Stimulated activated CD4-positive, alpha-beta T cell treated with anti-CD3 and anti-CD28 coated beads, Interleukin-15, amount 100 ng/mL, for 1 hour (primary cell): ENCODE measurements around the gene ASB4.
"Not testable (repeated sequence)": the region's sequence is repeated elsewhere in the genome, so short reads cannot be mapped to it uniquely, and the experiment has no call there.

Experiments used
- DNase-seq, 2 donors: peaks; one replicate each; pipeline ENCODE4 v3.0.0-alpha.2; 2020; ENCODE audit warnings: low read depth in 1 of 2, low spot score in 1 of 2

The ASB4 gene

GRCh38 chr7:95485391-95486123 lies at the start of gene ASB4:
TSS of gene ASB4 (plus strand) at chr7:95485943. CDS start at chr7:95485972, 29 bp downstream.
- no peak for DNase-seq

DNA sequence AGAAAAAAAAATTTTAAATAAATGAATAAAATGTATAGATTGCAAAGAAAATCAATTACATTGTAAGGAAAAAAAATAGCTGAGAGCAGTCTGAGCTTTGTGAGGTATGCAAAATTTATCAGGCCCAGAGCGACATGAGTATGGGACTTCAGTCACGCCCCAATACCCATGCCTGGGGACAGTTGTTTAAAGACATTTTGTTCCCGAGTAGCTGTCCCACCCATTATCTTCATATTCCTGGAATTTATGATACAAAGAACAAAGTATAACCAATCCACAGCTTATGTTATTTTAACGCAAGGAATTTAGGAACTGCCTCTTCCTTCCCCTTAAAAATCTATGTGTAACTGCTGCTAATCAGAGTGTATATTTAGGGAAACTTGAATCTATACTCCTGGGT lies 49.3 kb upstream of the ASB4 start:
- no peak for DNase-seq

DNA sequence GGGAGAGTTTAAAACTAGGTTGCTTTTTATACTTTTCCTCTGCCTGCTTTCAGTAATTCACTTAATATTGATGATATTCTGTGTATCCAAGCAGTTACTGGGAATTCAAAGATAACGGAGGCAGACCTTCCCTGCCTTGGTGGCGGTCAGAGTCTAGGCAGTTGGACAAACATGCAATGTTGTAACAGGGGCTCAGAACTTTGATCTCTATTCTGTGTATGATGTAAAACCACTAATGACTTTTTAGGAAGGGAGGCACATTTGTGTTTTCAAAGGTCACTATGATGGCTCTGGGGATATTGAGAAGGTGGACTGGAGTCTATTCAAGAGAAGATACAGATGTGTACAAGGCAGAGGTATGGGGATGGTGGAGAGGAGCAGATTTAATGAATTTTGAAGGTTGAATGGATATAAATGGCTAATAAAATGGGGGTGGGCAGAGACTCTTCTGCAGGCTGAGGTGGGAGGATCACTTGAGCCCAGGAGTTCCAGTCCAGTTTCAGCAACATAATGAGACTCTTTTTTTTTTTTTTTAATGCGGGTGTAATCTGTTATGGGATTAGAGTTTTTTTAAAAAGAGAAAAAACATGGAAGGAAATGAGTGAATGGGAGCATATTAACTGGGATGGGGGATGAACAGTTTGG lies 45.2 kb upstream of the ASB4 start:
- no peak for DNase-seq

- no peak for DNase-seq
These were observed 44.5 kb upstream of the ASB4 start for GRCh38 chr7:95441042-95441823.

DNA sequence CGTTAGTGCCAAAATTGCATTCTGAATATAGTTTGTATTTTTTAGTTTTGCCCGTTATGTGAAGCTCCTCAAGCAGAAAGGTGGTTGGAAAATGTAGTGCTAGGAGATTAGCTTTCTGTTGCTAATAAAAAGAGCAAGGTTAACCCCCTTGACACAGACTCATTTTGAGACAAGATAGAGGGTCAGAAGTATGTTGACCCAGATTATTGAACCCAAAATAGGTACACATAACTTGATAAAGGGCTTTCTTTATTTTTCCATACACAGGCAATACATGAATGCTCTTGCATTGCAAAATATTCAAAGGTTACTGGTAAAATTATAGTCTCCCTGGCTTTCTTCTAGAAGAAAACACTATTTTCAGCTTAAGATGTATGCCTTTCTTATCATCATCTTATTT lies 40.9 kb upstream of the ASB4 start:
- DNase-seq = no peak

DNA sequence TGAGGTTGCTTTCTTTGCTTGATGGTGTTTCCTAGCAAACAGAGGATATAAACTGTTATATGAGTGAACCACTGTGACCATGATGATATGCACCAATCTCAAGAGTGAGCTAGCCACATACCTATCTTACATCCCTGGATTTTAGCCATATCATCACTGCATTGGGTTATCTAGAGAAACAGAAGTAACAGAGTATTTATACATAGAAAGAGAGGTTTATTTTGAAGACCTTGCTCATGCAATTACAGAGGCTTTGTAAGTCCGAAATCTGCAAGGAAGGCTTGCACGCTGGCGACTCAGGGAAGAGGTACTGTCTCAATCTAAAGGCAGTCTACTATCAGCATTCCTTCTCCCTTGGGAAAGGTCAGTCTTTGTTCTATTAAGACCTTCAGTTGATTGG lies 39.1 kb upstream of the ASB4 start:
- DNase-seq = no peak

DNA sequence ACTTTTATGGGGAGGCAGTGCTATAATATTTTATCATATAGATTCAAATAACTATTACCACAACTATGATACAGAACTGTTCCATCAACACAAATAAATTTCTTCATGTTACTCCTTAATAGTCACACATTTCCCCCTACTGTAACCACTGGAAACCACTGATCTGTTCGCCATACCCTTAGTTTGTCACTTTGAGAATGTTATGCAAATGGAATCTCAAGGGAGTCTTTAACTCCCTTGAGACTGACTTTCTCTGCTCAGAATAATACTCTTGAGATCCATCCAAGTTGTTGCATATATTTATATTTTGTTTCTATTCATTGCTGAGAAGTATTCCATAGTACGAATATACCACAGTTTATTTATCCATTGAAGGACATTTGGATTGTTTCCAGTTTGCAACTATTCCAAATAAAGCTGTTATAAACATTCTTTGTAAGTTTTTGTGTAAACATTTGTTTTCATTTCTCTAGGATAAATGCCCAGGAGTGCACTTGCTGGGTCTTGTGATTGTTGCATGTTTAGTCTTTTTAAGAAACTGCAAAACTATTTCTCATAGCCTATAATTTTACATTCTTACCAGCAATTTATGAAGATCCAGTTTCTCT lies 31.2 kb upstream of the ASB4 start:
- DNase-seq = no peak

- no peak for DNase-seq
These were observed 27.8 kb upstream of the ASB4 start for GRCh38 chr7:95457947-95458346.

GRCh38 chr7:95460653-95461052 lies 25.1 kb upstream of the ASB4 start:
- not testable (repeated sequence) for DNase-seq

DNA sequence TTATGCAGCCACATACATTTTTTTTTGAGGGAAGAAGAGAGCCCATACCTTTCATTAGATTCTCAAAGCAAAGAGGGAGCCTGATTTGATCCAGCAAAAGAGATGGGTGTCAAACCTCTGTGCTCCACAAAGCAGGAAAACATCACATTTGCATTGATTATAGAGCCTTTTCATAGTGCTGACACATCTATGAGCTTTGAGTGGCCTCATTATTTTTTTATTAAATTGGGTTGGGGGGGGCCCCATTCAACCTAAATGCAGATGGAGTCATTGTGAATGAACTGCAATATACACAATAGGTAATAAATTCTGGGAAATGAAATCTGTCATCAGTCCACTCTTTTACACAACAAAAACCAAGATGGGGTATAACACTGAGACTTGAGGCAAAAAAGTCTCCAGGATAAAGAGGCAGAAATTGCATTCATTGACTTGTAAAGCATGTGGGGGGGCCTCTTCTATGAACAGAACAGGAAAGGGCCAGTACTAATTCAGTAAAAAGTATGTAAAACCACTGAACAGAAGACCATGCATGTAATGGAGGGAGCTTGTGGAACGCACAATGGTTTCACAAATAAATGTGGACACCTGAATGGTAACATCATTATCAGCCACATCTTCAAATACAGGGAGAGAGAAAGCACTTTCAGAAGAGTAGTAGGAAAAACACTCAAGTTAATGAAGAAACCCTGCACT lies 17.7 kb upstream of the ASB4 start:
- no peak for DNase-seq

DNA sequence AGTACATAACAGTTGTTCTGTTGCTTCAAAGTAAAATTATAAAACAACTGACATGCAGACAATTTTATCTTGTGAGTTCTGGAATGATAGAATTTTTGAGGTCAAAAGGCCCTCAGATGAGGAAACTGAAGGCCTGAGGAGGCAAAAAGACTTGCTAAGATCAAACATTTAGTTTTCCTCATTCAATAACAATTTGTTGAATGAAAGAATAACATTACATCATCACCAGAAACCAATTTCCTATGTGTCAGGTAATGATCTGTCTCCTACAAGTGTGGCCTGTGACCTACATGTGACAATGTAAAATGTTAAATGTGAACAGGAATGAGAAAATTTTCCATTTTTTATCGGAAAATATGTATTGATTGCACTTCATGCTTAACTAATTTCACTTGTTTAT lies 16.6 kb upstream of the ASB4 start:
- no peak for DNase-seq

GRCh38 chr7:95469848-95470247 lies 15.9 kb upstream of the ASB4 start:
- DNase-seq = no peak

DNA sequence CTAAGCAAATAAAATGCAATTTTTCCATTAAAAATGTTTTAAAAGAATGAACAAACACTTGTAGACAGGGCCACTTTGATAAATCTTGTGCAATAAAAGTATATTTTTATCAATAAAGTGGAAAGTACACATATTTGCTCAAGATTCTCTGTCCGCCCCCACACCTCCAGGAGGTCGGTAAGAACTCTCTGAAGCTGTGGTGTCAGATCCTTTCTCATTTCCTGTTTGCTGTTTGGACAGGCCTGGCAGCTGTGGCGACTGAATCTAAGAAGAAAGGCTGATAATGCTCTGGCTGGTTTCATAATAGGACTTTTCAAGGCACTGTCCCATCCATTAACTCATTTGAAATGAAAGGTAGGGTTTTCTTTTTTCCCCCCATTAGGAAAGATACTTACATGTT lies 15.3 kb upstream of the ASB4 start:
- no peak for DNase-seq

DNA sequence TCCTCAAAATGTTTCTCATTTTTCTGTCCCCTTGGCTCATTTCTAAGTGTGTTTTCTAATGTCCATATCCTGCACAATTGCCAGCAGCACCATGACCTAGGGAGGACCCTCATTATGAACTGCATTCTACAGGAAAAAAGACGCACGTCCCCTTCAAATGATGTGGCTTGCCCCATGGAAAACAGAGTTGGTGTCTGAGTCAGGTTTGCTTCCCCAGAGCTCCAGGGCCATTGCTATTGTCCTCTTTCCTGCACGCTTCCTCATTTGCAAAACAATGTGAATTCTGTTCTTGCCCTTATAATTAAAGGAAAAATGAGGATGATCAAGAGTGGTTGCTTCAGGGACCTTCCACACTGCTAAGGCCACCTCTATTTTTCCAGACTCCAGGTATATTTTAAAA lies 14.7 kb upstream of the ASB4 start:
- no peak for DNase-seq

DNA sequence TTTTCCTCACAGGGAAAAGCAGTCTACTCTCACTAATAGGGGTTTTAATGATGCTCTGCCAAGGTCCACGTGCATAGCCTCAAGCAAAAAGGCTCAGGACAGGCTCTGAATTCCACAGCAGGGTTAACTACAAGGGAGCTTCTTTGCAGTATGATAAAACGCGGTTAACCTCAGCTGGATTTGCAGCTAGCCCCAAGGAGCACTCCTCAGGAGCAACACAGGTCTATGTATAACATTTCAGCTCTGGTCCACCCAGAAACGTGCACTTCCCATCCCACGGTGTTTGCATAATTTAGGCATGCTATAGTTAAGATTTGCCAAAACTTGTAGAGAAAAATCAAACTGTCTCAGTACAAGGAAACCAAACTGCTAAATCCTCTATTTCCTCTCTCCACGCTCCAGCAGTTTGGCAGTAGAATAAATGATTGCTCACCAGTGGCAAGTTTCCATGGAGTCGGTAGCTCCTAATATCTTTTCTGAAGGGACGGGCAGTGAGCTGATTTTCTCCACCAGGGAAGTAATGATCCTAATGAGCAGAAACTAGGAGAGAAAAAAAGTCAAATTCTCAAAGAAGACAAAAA lies 13.1 kb upstream of the ASB4 start:
- DNase-seq = no peak

GRCh38 chr7:95473276-95473985 lies 12.3 kb upstream of the ASB4 start:
- DNase-seq = no peak

GRCh38 chr7:95476072-95476847 lies 9.5 kb upstream of the ASB4 start:
- DNase-seq = no peak

DNA sequence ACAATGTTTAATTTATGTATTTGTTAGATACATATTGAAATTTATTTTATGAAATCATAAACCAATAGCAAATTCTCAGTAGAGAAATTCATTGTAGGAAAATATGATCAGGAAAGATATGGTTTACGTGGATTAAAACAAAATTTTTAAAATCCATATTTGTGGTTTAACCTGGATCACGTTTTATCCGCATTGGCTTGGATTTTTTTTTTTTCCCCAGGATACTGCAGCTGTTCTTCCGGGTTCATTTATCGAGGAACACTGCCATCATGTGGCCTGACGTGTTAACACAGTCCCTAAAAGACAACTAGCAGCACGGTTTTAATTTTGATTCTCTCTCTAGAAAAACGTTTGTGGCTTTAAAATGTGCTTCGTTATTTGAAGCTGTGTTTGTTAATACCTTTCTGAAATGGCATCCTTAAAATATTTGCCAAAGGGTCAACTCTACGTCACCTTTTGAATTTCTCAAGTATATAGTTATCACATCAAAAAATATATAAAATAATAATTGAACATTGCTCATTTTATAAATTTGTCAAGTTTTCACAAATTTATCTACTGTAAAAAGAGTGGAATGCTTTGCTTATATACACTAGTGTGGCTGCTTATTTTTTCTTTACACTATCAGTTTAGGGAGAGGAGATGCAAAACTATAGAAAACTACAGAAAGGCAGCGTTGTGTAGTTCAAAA lies 8.7 kb upstream of the ASB4 start:
- DNase-seq = peak in 1 of 2 donors; percentile 2
